ENCODE results near the gene FBXL13. TPM values are rescaled to one million over a fixed set of nuclear protein-coding genes. Genes with fewer than 3 reads are reported as not detected.

The FBXL13 gene
- total and polyA plus RNA-seq, 2 experiments from 2014 or later: 1.2 to 2.5 TPM

GRCh38 chr7:103082497-103082896 lies 7.9 kb upstream of the FBXL13 start (continued):
- no peak for TF ChIP-seq REST (IDR thresholded peaks at IDR 0.05; ENCODE audit: unreplicated experiment)
- TF ChIP-seq JUNB (IDR thresholded peaks at IDR 0.05; ENCODE audit: unreplicated experiment): no peak
- no peak for TF ChIP-seq NANOG (IDR thresholded peaks at IDR 0.05; ENCODE audit: borderline replicate concordance)
- no peak for TF ChIP-seq EZH2 (IDR thresholded peaks at IDR 0.05; ENCODE audit: low read depth, unreplicated experiment)
- no peak for TF ChIP-seq EZH2phosphoT487 (IDR thresholded peaks at IDR 0.05; ENCODE audit: unreplicated experiment)
- TF ChIP-seq STAT1 (IDR thresholded peaks at IDR 0.05; ENCODE audit: unreplicated experiment): no peak
- no peak for TF ChIP-seq CTCF (conservative IDR thresholded peaks at IDR 0.05; ENCODE audit: low read depth in 2 of 2)
- TF ChIP-seq CREB1 (CRISPR knock-in tag; IDR thresholded peaks at IDR 0.05; ENCODE audit: low read depth): no peak
- TF ChIP-seq ZNF114 (CRISPR knock-in tag; IDR thresholded peaks at IDR 0.05): no peak
- TF ChIP-seq ZNF331 (CRISPR knock-in tag; IDR thresholded peaks at IDR 0.05; ENCODE audit: low read depth): no peak

GRCh38 chr7:103080923-103081322 lies 6.3 kb upstream of the FBXL13 start:
- Mint-ChIP-seq H3K4me1 (peaks cover 19% of the 10 kb centered on the region), H3K4me3 (no peak overlapping the region), H3K27ac (no peak overlapping the region), H3K27me3 (ENCODE audit: insufficient read depth, low read depth, poor library complexity) (peaks cover 4% of the 10 kb centered on the region), H3K9me3 (no peaks in the 10 kb centered on the region), H3K36me3 (ENCODE audit: low read depth) (peaks cover 17% of the 10 kb centered on the region; the same call in 2 of the 3 replicates)
- Histone ChIP-seq H3K4me2 (no peak overlapping the region), H3K27ac (ENCODE audit: low read depth) (no peak overlapping the region), H3K4me1 (ENCODE audit: insufficient read depth) (peaks cover 19% of the 10 kb centered on the region), H3K79me2 (replicated peaks; ENCODE audit: insufficient read depth) (peaks cover 72% of the 10 kb centered on the region), H4K20me1 (replicated peaks; ENCODE audit: insufficient read depth) (no peaks in the 10 kb centered on the region), H3K27me3 (ENCODE audit: insufficient read depth) (no peaks in the 10 kb centered on the region), H3K36me3 (ENCODE audit: insufficient read depth) (peaks cover 17% of the 10 kb centered on the region; the same call in 1 of the 2 replicates), H3F3A (replicated peaks; ENCODE audit: low read depth) (no peaks in the 10 kb centered on the region), H2AFZ (no peak overlapping the region), H3K9me2 (ENCODE audit: insufficient read depth) (no peaks in the 10 kb centered on the region), H3K4me3 (no peak overlapping the region)
- TF ChIP-seq STAT1 (IDR thresholded peaks at IDR 0.05; ENCODE audit: unreplicated experiment): no peak
- no peak for TF ChIP-seq ZNF331 (CRISPR knock-in tag; IDR thresholded peaks at IDR 0.05; ENCODE audit: low read depth)
- TF ChIP-seq JUNB (IDR thresholded peaks at IDR 0.05; ENCODE audit: unreplicated experiment): no peak
- TF ChIP-seq CTCF (conservative IDR thresholded peaks at IDR 0.05; ENCODE audit: low read depth in 2 of 2): no peak
- no peak for TF ChIP-seq EZH2phosphoT487 (IDR thresholded peaks at IDR 0.05; ENCODE audit: unreplicated experiment)
- no peak for DNase-seq (ENCODE audit: low spot score)
- ATAC-seq: no peak

Data from GM23338 (cell line).